ENCODE results near the gene LRRC34.
A peak's percentile ranks its signal among the peaks of the same experiment; 100 is the strongest.

Gene LRRC34

DNA sequence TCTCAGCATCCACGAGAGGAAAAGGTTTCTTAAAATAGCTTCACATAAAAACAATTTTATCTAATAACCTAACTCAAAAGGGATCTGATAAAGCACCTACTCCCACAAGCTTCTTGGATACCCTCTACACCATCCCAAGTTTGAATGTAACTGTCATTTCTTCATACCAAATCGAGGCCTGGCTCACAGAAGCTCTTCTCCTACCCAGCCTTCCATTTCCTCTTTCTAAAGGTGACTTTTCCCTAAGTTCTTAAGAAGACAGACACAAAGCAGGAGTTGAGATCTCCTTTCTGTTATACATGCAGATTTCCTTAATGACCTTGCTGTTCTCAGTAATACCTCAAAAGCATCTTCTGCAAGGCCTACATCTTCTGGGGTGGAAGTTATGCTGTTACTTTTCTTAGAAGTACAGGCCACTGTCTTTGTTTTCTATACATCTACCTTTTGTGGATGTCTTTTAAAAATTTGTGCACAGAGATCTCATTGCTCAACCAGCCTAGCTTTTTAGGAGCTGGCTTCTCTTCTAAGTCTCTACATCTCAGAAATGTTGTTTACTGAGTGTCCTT is 3.4 kb downstream of the LRRC34 start:
- Histone ChIP-seq H3K4me3 (ENCODE audit: low read length) (no peak overlapping the region), H3K27ac (ENCODE audit: low read depth, low read length) (no peak overlapping the region), H3K27me3 (ENCODE audit: control insufficient read depth, low read length) (no peaks in the 10 kb centered on the region), H3K4me1 (ENCODE audit: control insufficient read depth, low read length) (peaks cover 43% of the 10 kb centered on the region), H4K20me1 (ENCODE audit: control insufficient read depth, insufficient read depth, low read depth, low read length) (no peaks in the 10 kb centered on the region), H3K4me2 (ENCODE audit: low read length) (peak overlapping the region; percentile 15), H3K79me2 (ENCODE audit: control insufficient read depth, low read length) (peaks cover 22% of the 10 kb centered on the region), H3K9me3 (ENCODE audit: control insufficient read depth, insufficient read depth, low read length) (no peaks in the 10 kb centered on the region), H3K36me3 (ENCODE audit: control insufficient read depth, low read length) (peaks cover 10% of the 10 kb centered on the region), H3F3A (ENCODE audit: control insufficient read depth, insufficient read depth) (peaks cover 12% of the 10 kb centered on the region; the same call in 1 of the 2 replicates), H3K9me2 (replicated peaks; ENCODE audit: control insufficient read depth, low read length) (no peaks in the 10 kb centered on the region)
- TF ChIP-seq, protein P1, sequence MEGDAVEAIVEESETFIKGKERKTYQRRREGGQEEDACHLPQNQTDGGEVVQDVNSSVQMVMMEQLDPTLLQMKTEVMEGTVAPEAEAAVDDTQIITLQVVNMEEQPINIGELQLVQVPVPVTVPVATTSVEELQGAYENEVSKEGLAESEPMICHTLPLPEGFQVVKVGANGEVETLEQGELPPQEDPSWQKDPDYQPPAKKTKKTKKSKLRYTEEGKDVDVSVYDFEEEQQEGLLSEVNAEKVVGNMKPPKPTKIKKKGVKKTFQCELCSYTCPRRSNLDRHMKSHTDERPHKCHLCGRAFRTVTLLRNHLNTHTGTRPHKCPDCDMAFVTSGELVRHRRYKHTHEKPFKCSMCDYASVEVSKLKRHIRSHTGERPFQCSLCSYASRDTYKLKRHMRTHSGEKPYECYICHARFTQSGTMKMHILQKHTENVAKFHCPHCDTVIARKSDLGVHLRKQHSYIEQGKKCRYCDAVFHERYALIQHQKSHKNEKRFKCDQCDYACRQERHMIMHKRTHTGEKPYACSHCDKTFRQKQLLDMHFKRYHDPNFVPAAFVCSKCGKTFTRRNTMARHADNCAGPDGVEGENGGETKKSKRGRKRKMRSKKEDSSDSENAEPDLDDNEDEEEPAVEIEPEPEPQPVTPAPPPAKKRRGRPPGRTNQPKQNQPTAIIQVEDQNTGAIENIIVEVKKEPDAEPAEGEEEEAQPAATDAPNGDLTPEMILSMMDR (IDR thresholded peaks at IDR 0.05; ENCODE audit: low read depth, low read length, poor library complexity, severe bottlenecking): no peak
- no peak for TF ChIP-seq EZH2phosphoT487 (IDR thresholded peaks at IDR 0.05; ENCODE audit: borderline replicate concordance, low read length)

DNA sequence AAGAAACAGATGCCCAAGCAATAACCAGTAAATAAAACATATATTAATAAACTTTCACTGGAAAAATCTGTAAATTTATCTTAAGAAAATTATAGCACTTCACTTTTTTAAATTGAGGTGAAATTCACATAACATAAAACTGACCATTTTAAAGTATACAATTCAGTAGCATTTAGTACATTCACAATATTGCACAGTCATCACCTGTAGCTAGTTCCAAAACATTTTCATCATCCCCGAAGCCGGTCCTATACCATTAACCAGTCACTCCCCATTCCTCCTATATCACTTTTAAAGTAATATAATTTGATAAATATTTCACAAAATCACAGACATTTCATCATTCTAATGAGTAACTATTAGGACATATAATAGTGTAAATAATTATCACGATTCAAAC is 8.0 kb downstream of the LRRC34 start:
- TF ChIP-seq, protein P1 (IDR thresholded peaks at IDR 0.05; ENCODE audit: low read depth, low read length, poor library complexity, severe bottlenecking): no peak
- TF ChIP-seq EZH2phosphoT487 (IDR thresholded peaks at IDR 0.05; ENCODE audit: borderline replicate concordance, low read length): no peak
- Histone ChIP-seq H3F3A (ENCODE audit: control insufficient read depth, insufficient read depth) (peaks cover 11% of the 10 kb centered on the region; the same call in 1 of the 2 replicates), H3K27ac (ENCODE audit: low read depth, low read length) (no peak overlapping the region), H3K9me2 (replicated peaks; ENCODE audit: control insufficient read depth, low read length) (no peaks in the 10 kb centered on the region), H3K36me3 (ENCODE audit: control insufficient read depth, low read length) (peaks cover 19% of the 10 kb centered on the region; the same call in 1 of the 2 replicates), H3K27me3 (ENCODE audit: control insufficient read depth, low read length) (no peaks in the 10 kb centered on the region), H3K4me2 (ENCODE audit: low read length) (no peak overlapping the region), H3K9me3 (ENCODE audit: control insufficient read depth, insufficient read depth, low read length) (no peaks in the 10 kb centered on the region), H3K4me1 (ENCODE audit: control insufficient read depth, low read length) (peaks cover 10% of the 10 kb centered on the region), H3K4me3 (ENCODE audit: low read length) (no peak overlapping the region), H4K20me1 (ENCODE audit: control insufficient read depth, insufficient read depth, low read depth, low read length) (no peaks in the 10 kb centered on the region), H3K79me2 (ENCODE audit: control insufficient read depth, low read length) (peaks cover 3% of the 10 kb centered on the region; the same call in 1 of the 2 replicates)

DNA sequence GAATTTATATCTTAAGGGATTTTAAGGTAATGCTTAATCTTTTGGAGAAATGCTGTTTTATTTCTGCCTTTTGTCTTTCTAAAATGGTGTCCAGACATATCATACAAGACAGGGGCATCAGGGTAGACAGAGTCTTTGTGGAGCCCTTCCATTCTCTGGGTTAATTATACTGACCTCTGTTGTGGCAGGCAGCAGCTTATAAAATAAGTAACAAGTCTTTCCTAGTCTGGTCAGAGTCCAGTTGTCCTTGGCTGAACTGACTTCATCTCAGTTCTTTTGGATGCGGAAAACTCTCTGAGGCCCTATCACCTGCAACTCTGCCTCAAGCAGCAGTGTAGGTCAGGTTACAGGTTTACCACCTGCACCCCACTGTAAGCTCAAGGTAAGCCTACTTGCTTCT is 20.3 kb downstream of the LRRC34 start:
- Histone ChIP-seq H3K9me3 (ENCODE audit: control insufficient read depth, insufficient read depth, low read length) (no peaks in the 10 kb centered on the region), H3K4me3 (ENCODE audit: low read length) (no peak overlapping the region), H3K4me2 (ENCODE audit: low read length) (no peak overlapping the region), H3K9me2 (replicated peaks; ENCODE audit: control insufficient read depth, low read length) (no peaks in the 10 kb centered on the region), H4K20me1 (ENCODE audit: control insufficient read depth, insufficient read depth, low read depth, low read length) (no peaks in the 10 kb centered on the region), H3F3A (ENCODE audit: control insufficient read depth, insufficient read depth) (peaks cover 22% of the 10 kb centered on the region), H3K27me3 (ENCODE audit: control insufficient read depth, low read length) (no peaks in the 10 kb centered on the region), H3K79me2 (ENCODE audit: control insufficient read depth, low read length) (no peaks in the 10 kb centered on the region), H3K36me3 (ENCODE audit: control insufficient read depth, low read length) (peaks cover 58% of the 10 kb centered on the region), H3K27ac (ENCODE audit: low read depth, low read length) (no peak overlapping the region), H3K4me1 (ENCODE audit: control insufficient read depth, low read length) (0 out of 2 replicates have a peak, but pooled peaks cover 4% of the 10 kb centered on the region)
- TF ChIP-seq, protein P1 (IDR thresholded peaks at IDR 0.05; ENCODE audit: low read depth, low read length, poor library complexity, severe bottlenecking): no peak
- no peak for TF ChIP-seq EZH2phosphoT487 (IDR thresholded peaks at IDR 0.05; ENCODE audit: borderline replicate concordance, low read length)

Data from DOHH2 (cell line).